PC-9 (cell line): ENCODE results near the gene REEP3. TPM values are rescaled to one million over a fixed set of nuclear protein-coding genes. Genes with fewer than 3 reads are reported as not detected.
"Not testable (repeated sequence)": the region's sequence is repeated elsewhere in the genome, so short reads cannot be mapped to it uniquely, and the experiment has no call there.

Experiments used
- BruUV-seq: library from RNA; stranded (reverse); fragments of 400-500 nt; replicated peaks from 2 replicates; lab custom pipeline; 2021; lab: Mats Ljungman, UMichigan
- CTCF ChIA-PET: fragments of 300-600 bp; sonication (Branson Sonifier 250); formaldehyde crosslinking; loops from one replicate; lab custom pipeline; 2022; ENCODE audit warnings: antibody characterized with exemption; lab: Charles Lee
- POLR2A ChIA-PET: fragments of 300-600 bp; sonication (Branson Sonifier 250); formaldehyde crosslinking; loops from one replicate; lab custom pipeline; 2022; ENCODE audit warnings: antibody characterized with exemption; ENCODE audit not compliant: unreplicated experiment; lab: Charles Lee
- DNase-seq, 2 experiments: peaks; one replicate each; pipeline versions ENCODE4 v3.0.0 to v3.0.0-alpha.2; 2015 to 2022; ENCODE audit warnings: mixed read lengths in 1 of 2
- H2AFZ ChIP-seq: fragments of 200-600 bp; sonication (generic); 2 replicates; pipeline ENCODE4 v1.8.1; 2017; ENCODE audit warnings: antibody characterized with exemption
- H3F3A ChIP-seq: fragments of 200-600 bp; sonication (generic); 2 replicates; pipeline ENCODE4 v1.8.1; 2017; ENCODE audit warnings: antibody characterized with exemption, mild to moderate bottlenecking, low read depth; ENCODE audit not compliant: insufficient read depth
- H3K27ac ChIP-seq: fragments of 200-600 bp; sonication (generic); 2 replicates; pipeline ENCODE4 v1.6.1; 2016; ENCODE audit warnings: mixed run types
- H3K27me3 ChIP-seq: fragments of 200-600 bp; sonication (generic); 2 replicates; pipeline ENCODE4 v1.6.1; 2016; ENCODE audit warnings: low read depth, mixed run types; ENCODE audit not compliant: insufficient read depth
- H3K36me3 ChIP-seq: fragments of 200-600 bp; sonication (generic); 2 replicates; pipeline ENCODE4 v1.6.1; 2016; ENCODE audit warnings: low read depth, mixed run types
- H3K4me1 ChIP-seq: fragments of 200-600 bp; sonication (generic); replicated peaks from 2 replicates; pipeline ENCODE4 v1.6.1; 2016; ENCODE audit warnings: mixed run types; ENCODE audit not compliant: insufficient read depth
- H3K4me2 ChIP-seq: fragments of 200-600 bp; sonication (generic); 2 replicates; pipeline ENCODE4 v1.6.1; 2017; ENCODE audit warnings: mixed run types
- H3K4me3 ChIP-seq: fragments of 200-600 bp; sonication (generic); 2 replicates; pipeline ENCODE4 v1.6.1; 2016; ENCODE audit warnings: mixed run types
- H3K79me2 ChIP-seq: fragments of 200-600 bp; sonication (generic); 2 replicates; pipeline ENCODE4 v1.6.1; 2017; ENCODE audit warnings: low read depth, mixed run types
- H3K9me2 ChIP-seq: fragments of 200-600 bp; sonication (generic); 2 replicates; pipeline ENCODE4 v1.8.1; 2017; ENCODE audit warnings: mild to moderate bottlenecking; ENCODE audit not compliant: insufficient read depth
- H3K9me3 ChIP-seq: fragments of 200-600 bp; sonication (generic); 2 replicates; pipeline ENCODE4 v1.8.1; 2016; ENCODE audit warnings: low read depth; ENCODE audit not compliant: insufficient read depth
- H4K20me1 ChIP-seq: fragments of 200-600 bp; sonication (generic); 2 replicates; pipeline ENCODE4 v1.8.1; 2017; ENCODE audit not compliant: insufficient read depth
- CTCF ChIP-seq: fragments of 200-600 bp; sonication (generic); conservative IDR thresholded peaks from 2 replicates; pipeline ENCODE4 v1.6.1; 2017; ENCODE audit warnings: mixed run types, antibody characterized with exemption, mild to moderate bottlenecking, moderate library complexity
- EZH2 ChIP-seq: fragments of 200-600 bp; sonication (generic); IDR thresholded peaks from 2 replicates; pipeline ENCODE4 v1.8.0; 2017; ENCODE audit warnings: antibody characterized with exemption, low read depth
- intact Hi-C: fragments of 100-400 bp; cut with micrococcal nuclease; formaldehyde crosslinking; loops from one replicate; pipeline ENCODE4 v1.10.0; 2022; ENCODE audit not compliant: unreplicated experiment
- total RNA-seq: library from RNA; stranded (reverse); gene quantifications from 2 replicates; pipeline ENCODE4 v1.2.3, GENCODE V29; 2021

REEP3 gene
- total RNA-seq, 1 experiment from 2014 or later: 56.4 TPM

GRCh38 chr10:63498665-63499064 is 22.5 kb upstream of the REEP3 start:
- ChIA-PET CTCF (no interaction called here), POLR2A (no interaction called here)

DNA sequence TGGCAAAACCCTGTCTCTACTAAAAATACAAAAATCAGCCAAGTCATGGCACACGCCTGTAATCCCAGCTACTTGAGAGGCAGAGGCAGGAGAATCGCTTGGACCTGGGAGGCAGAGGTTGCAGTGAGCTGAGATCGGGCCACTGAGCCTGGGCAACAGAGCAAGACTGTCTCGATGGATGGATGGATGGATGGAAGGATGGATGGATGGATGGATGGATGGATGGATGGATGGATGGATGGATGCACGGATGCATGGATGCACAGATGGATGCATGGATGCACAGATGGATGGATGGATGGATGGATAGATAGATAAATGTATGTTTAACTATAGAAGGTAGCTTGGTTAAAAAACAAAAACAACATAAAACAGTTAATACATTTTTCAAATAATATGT is 20.6 kb upstream of the REEP3 start:
- CTCF ChIA-PET, H3K27ac ChIP-seq, BruUV-seq, H3K4me2 ChIP-seq, H3K9me2 ChIP-seq, H3K27me3 ChIP-seq, H3K36me3 ChIP-seq, H3K4me3 ChIP-seq, H4K20me1 ChIP-seq, H2AFZ ChIP-seq, DNase-seq, H3K9me3 ChIP-seq: not testable (repeated sequence)
- Histone ChIP-seq H3K79me2 (peaks cover 70% of the 10 kb centered on the region), H3K4me1 (peaks cover 25% of the 10 kb centered on the region), H3F3A (peaks cover 18% of the 10 kb centered on the region)
- intact Hi-C loops: loop anchor here (5.0 kb wide), 1 partner anchor 63 kb away; no protein-coding TSS in a partner anchor
- POLR2A ChIA-PET: interaction anchor here (0.6 kb wide), 1 partner anchor 9 kb away, joined by 3 read pairs; no protein-coding TSS in a partner anchor

More at GRCh38 chr10:63498665-63499064, 22.5 kb upstream of the REEP3 start:
- Histone ChIP-seq H3K36me3 (no peaks in the 10 kb centered on the region), H3K27ac (no peak overlapping the region), H3K9me2 (no peaks in the 10 kb centered on the region), H3K4me3 (no peak overlapping the region), H3K27me3 (no peaks in the 10 kb centered on the region), H3K79me2 (peaks cover 76% of the 10 kb centered on the region), H3K4me1 (peaks cover 7% of the 10 kb centered on the region), H4K20me1 (no peaks in the 10 kb centered on the region), H3K9me3 (no peaks in the 10 kb centered on the region), H3K4me2 (no peak overlapping the region), H3F3A (peaks cover under 1% of the 10 kb centered on the region; the same call in 1 of the 2 replicates), H2AFZ (no peak overlapping the region)
- BruUV-seq: no TSS peak
- TF ChIP-seq EZH2 (no peak), CTCF (no peak)
- no peak for DNase-seq
- intact Hi-C loops: no loop called here

DNA sequence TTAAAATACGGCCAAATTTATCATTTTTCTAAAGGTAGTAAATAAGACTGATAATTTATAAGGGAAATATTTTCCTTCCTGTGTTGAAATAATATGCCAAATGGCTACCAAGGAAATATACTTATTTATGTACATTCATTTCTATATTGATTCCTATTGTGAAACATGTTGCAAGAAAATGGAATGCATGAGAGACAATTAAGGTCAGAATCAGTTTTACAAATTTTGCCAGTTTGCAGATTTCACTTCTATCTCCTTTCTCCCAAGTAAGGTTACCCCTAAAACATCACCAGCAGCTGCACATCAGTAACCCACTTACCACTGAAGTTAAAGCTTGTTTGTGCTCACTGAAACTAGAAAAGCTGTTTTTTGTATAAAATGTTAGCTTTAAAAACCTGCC is 19.2 kb upstream of the REEP3 start:
- H3K9me2 ChIP-seq: no peaks in the 10 kb centered on the region
- intact Hi-C loops: loop anchor here (5.0 kb wide), 1 partner anchor 65 kb away; no protein-coding TSS in a partner anchor
- H2AFZ ChIP-seq: no peak overlapping the region
- no peaks in the 10 kb centered on the region for H3K9me3 ChIP-seq
- H3K4me3 ChIP-seq: no peak overlapping the region
- POLR2A ChIA-PET: interaction anchor here (0.7 kb wide), 1 partner anchor 232 kb away, joined by 4 read pairs; no protein-coding TSS in a partner anchor
- H4K20me1 ChIP-seq: no peaks in the 10 kb centered on the region
- H3K79me2 ChIP-seq: peaks cover 74% of the 10 kb centered on the region
- H3K27ac ChIP-seq: no peak overlapping the region
- no peak for DNase-seq
- H3F3A ChIP-seq: peaks cover 18% of the 10 kb centered on the region
- H3K4me2 ChIP-seq: no peak overlapping the region
- H3K4me1 ChIP-seq: peaks cover 29% of the 10 kb centered on the region
- TF ChIP-seq EZH2: no peak
- TF ChIP-seq CTCF: no peak
- H3K36me3 ChIP-seq: no peaks in the 10 kb centered on the region
- BruUV-seq: no TSS peak
- H3K27me3 ChIP-seq: no peaks in the 10 kb centered on the region
- CTCF ChIA-PET: no interaction called here
